RWPE2 (cell line): ENCODE results near the gene RNF212B.

Source experiments
- ATAC-seq: fragments of 200-7000 bp; cut with Tn5 transposase; 3 replicates; pipeline ENCODE4 v1.9.1; 2021; ENCODE audit warnings: low read depth
- DNase-seq: peaks from one replicate; pipeline ENCODE4 v3.0.0-alpha.2; 2020; ENCODE audit warnings: low spot score
- H3K27ac ChIP-seq: fragments of 450-650 bp; 2 replicates; pipeline ENCODE4 v1.5.1; 2017; ENCODE audit warnings: mild to moderate bottlenecking; ENCODE audit not compliant: poor library complexity, severe bottlenecking
- H3K27me3 ChIP-seq: fragments of 250-450 bp; sonication (Bioruptor Pico); 2 replicates; pipeline ENCODE4 v1.5.1; 2021; ENCODE audit warnings: mild to moderate bottlenecking, moderate library complexity; ENCODE audit not compliant: insufficient read depth, poor library complexity, severe bottlenecking
- H3K36me3 ChIP-seq: fragments of 250-450 bp; sonication (Bioruptor Pico); 2 replicates; pipeline ENCODE4 v1.5.1; 2020; ENCODE audit warnings: low read depth, mild to moderate bottlenecking, moderate library complexity
- H3K4me1 ChIP-seq: fragments of 250-450 bp; sonication (Bioruptor Pico); 2 replicates; pipeline ENCODE4 v1.5.1; 2021; ENCODE audit warnings: mild to moderate bottlenecking, moderate library complexity; ENCODE audit not compliant: insufficient read depth, poor library complexity, severe bottlenecking
- H3K4me3 ChIP-seq: fragments of 250-450 bp; sonication (Bioruptor Pico); 2 replicates; pipeline ENCODE4 v1.5.1; 2021; ENCODE audit warnings: mild to moderate bottlenecking, moderate library complexity; ENCODE audit not compliant: severe bottlenecking
- H3K9me3 ChIP-seq: fragments of 250-450 bp; sonication (Bioruptor Pico); 2 replicates; pipeline ENCODE4 v1.5.1; 2021; ENCODE audit warnings: mild to moderate bottlenecking, moderate library complexity; ENCODE audit not compliant: severe bottlenecking
- TF ChIP-seq, protein P1 (sequence below): fragments of 450-650 bp; IDR thresholded peaks from one replicate; pipeline ENCODE4 v1.5.1; 2017; ENCODE audit warnings: mild to moderate bottlenecking, moderate library complexity; ENCODE audit not compliant: poor library complexity, severe bottlenecking

RNF212B gene

DNA sequence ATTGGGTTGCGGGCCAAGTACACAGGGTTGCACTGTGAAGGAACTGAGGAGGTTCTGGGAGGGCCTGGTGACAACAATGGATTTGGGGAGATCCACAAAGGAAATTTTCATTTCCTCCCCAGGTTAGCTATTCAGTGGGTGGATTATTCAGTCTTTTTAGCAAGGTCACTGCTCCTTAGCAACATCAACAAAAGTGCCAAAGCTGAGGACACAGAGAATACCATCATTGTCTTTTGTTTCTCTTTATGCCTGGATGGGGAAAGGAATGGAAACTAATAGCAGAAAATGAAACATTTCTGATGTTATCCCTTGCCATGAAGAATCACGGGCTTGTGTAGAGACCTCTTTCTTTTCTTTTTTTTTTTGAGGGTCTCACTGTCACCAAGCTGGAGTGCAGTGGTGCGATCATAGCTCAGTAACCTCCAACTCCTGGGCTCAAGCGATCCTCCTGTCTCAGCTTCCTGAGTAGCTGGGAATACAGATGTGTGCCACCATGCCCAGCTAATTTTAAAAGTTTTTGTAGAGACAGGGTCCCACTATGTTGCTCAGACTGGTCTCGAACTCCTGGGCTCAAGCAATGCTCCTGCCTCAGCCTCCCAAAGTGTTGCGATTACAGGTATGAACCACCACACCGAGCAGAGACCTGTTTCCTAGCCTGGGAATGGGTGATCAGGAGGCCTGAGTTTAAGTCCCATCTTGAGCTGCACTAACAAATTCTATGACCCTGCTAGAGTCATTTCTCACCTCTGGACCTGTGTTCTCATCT is 58.5 kb downstream of the RNF212B start:
- ATAC-seq (no peak), DNase-seq (no peak)
- Histone ChIP-seq H3K27me3 (no peaks in the 10 kb centered on the region), H3K27ac (no peak overlapping the region), H3K4me3 (no peak overlapping the region), H3K9me3 (no peaks in the 10 kb centered on the region), H3K36me3 (no peaks in the 10 kb centered on the region), H3K4me1 (peaks cover 12% of the 10 kb centered on the region)
- TF ChIP-seq, protein P1, sequence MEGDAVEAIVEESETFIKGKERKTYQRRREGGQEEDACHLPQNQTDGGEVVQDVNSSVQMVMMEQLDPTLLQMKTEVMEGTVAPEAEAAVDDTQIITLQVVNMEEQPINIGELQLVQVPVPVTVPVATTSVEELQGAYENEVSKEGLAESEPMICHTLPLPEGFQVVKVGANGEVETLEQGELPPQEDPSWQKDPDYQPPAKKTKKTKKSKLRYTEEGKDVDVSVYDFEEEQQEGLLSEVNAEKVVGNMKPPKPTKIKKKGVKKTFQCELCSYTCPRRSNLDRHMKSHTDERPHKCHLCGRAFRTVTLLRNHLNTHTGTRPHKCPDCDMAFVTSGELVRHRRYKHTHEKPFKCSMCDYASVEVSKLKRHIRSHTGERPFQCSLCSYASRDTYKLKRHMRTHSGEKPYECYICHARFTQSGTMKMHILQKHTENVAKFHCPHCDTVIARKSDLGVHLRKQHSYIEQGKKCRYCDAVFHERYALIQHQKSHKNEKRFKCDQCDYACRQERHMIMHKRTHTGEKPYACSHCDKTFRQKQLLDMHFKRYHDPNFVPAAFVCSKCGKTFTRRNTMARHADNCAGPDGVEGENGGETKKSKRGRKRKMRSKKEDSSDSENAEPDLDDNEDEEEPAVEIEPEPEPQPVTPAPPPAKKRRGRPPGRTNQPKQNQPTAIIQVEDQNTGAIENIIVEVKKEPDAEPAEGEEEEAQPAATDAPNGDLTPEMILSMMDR, result no peak

DNA sequence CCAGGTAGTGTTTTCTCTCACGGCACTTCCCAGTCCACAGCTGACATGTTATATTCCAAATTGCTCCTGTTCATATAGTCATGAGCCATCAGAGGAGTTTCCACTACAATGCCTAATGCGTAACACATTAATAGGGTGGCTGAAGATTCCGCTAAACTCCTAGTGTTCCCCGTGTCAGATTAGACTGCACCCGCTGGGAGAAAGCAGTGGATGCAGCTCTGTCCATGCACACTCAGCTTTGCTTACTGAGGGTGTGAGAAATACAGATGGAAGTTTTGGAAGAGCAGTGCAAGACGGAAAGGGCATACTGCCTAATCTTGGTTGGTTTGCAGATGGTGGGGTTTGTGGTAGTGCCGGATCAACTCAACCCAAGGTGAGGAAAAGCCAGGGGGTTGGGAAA is 59.4 kb downstream of the RNF212B start:
- H3K4me1 ChIP-seq, result peaks cover 12% of the 10 kb centered on the region
- no peak overlapping the region for H3K27ac ChIP-seq
- TF ChIP-seq, protein P1, result no peak
- no peaks in the 10 kb centered on the region for H3K36me3 ChIP-seq
- H3K9me3 ChIP-seq, result no peaks in the 10 kb centered on the region
- H3K4me3 ChIP-seq, result no peak overlapping the region
- no peaks in the 10 kb centered on the region for H3K27me3 ChIP-seq
- ATAC-seq, result no peak
- no peak for DNase-seq

DNA sequence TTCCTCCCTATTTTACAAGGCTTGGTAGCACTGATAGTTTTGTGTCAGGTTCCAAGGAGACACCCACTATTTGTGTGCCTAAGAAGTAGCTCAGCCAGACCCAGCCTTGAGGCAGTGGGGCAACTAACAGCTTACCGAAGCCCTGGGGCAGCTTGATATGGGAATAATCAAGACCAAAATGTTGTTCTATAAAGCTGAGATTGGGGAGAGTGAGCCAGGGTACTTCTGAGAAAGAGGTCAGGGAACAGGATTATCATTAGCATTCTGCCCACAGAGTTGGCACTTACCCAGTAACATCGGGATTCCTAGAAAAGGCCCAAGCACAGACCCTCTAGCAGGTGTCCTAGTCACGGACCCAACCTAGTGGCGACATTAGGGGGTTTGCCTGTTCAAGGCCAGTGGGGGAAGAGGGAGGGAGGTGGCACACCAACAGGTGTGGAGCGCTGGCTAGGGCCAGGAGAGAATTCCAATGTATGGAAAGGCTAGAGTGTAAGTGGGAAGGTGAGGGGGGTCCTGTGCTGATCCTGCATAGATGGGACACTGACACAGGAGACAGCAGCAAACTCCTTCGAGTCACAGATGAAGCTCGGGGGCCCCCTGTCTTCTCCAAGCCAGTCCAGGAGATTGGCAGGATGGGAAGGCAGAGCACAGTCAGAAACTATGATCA is 60.0 kb downstream of the RNF212B start:
- TF ChIP-seq, protein P1, result no peak
- Histone ChIP-seq H3K4me3 (no peak overlapping the region), H3K9me3 (no peaks in the 10 kb centered on the region), H3K4me1 (peaks cover 12% of the 10 kb centered on the region), H3K36me3 (no peaks in the 10 kb centered on the region), H3K27ac (no peak overlapping the region), H3K27me3 (no peaks in the 10 kb centered on the region)
- DNase-seq (no peak), ATAC-seq (no peak)

DNA sequence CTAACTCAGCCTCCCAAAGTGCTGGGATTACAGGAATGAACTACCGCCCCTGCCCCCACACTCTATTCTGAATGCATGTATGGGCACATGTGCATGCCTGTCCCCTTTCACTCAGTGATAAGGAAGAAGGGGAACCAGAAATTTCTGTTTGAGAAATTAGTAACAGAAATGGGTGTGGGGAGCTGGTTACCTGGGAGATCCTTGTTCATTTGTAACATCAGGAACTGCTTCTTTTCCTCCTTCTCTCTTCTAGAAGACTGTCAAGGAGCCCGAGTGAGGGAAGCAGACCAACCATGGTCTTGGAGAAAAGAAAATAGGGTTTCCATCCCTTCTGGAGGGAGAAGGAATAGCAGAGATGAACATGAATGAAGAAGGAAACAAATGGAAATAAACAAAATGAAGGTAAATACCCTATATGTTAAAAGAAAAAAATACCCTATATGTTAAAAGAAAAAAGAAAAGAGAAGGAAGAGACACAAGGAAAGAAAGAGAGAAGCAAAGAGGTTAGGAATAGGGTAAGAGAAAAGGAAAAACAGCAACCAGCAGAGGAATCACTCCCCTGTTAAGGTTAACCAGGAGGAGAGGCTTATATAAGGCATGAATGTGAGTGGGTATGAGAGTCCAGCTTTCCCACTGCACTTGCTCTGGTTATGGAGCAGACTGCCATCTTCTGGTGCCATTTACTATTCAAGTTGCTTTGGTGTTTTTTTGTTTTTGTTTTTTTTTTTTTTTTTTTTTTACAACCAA is 61.6 kb downstream of the RNF212B start:
- peaks cover 12% of the 10 kb centered on the region for H3K4me1 ChIP-seq
- H3K4me3 ChIP-seq, result no peak overlapping the region
- H3K36me3 ChIP-seq, result no peaks in the 10 kb centered on the region
- no peaks in the 10 kb centered on the region for H3K9me3 ChIP-seq
- no peaks in the 10 kb centered on the region for H3K27me3 ChIP-seq
- ATAC-seq (no peak), DNase-seq (no peak)
- peak overlapping the region; percentile 73 for H3K27ac ChIP-seq
- TF ChIP-seq, protein P1, result peak; percentile 71
